Retinal pigment epithelial cell (primary cell): ENCODE data around the gene SLC25A48.

ENCODE experiments used
- DNase-seq: peaks from one replicate; pipeline ENCODE4 v3.0.0-alpha.2; 2010; ENCODE audit warnings: low read depth
- H3K4me3 ChIP-seq: 2 replicates; pipeline ENCODE4 v1.5.1; 2011; ENCODE audit warnings: mild to moderate bottlenecking, low read length, control low read depth, moderate library complexity
- CTCF ChIP-seq: conservative IDR thresholded peaks from 2 replicates; pipeline ENCODE4 v1.5.1; 2011; ENCODE audit warnings: low read depth, low read length, control low read depth, inconsistent platforms

The SLC25A48 gene

GRCh38 chr5:135829681-135830383, 4.6 kb upstream of the SLC25A48 start:
- TF ChIP-seq CTCF = peak; percentile 95
- DNase-seq = no peak
- H3K4me3 ChIP-seq = no peak overlapping the region

GRCh38 chr5:135830384-135830700, 4.1 kb upstream of the SLC25A48 start:
- TF ChIP-seq CTCF = no peak
- no peak for DNase-seq
- H3K4me3 ChIP-seq = no peak overlapping the region

- no peak for DNase-seq
- H3K4me3 ChIP-seq = no peak overlapping the region
- no peak for TF ChIP-seq CTCF
These were observed 3.6 kb upstream of the SLC25A48 start for GRCh38 chr5:135830876-135831275.

GRCh38 chr5:135831439-135831838, 3.0 kb upstream of the SLC25A48 start:
- no peak for TF ChIP-seq CTCF
- no peak overlapping the region for H3K4me3 ChIP-seq

GRCh38 chr5:135831851-135832555, 2.5 kb upstream of the SLC25A48 start:
- no peak for TF ChIP-seq CTCF
- DNase-seq = no peak
- no peak overlapping the region for H3K4me3 ChIP-seq

More at GRCh38 chr5:135831439-135831838, 3.0 kb upstream of the SLC25A48 start:
- DNase-seq = no peak

GRCh38 chr5:135832941-135833920, 1.2 kb upstream of the SLC25A48 start:
- no peak for TF ChIP-seq CTCF
- H3K4me3 ChIP-seq = no peak overlapping the region
- DNase-seq = no peak
